Parathyroid adenoma (tissue), 2 donors: ENCODE data around the gene KANSL1L.
A peak's percentile ranks its signal among the peaks of the same experiment; 100 is the strongest.

ENCODE experiments used
- H2AFZ ChIP-seq: fragments of 300-600 bp; sonication (generic); one replicate; pipeline ENCODE4 v1.7.0; 2017; ENCODE audit warnings: antibody characterized with exemption, mild to moderate bottlenecking
- H3K27ac ChIP-seq: fragments of 300-600 bp; sonication (generic); one replicate; pipeline ENCODE4 v1.7.0; 2017
- H3K27me3 ChIP-seq: fragments of 300-600 bp; sonication (generic); one replicate; pipeline ENCODE4 v1.7.0; 2017; ENCODE audit warnings: low read length; ENCODE audit not compliant: control insufficient read depth, insufficient read depth
- H3K36me3 ChIP-seq: fragments of 300-600 bp; sonication (generic); one replicate; pipeline ENCODE4 v1.7.0; 2017; ENCODE audit warnings: low read length; ENCODE audit not compliant: control insufficient read depth, insufficient read depth
- H3K4me1 ChIP-seq: fragments of 300-600 bp; sonication (generic); one replicate; pipeline ENCODE4 v1.7.0; 2017; ENCODE audit warnings: control low read depth
- H3K4me2 ChIP-seq: fragments of 300-600 bp; sonication (generic); one replicate; pipeline ENCODE4 v1.7.0; 2017; ENCODE audit warnings: low read length
- H3K4me3 ChIP-seq: fragments of 300-600 bp; sonication (generic); one replicate; pipeline ENCODE4 v1.7.0; 2017; ENCODE audit warnings: low read depth, low read length
- H3K79me2 ChIP-seq: fragments of 300-600 bp; sonication (generic); one replicate; pipeline ENCODE4 v1.7.0; 2017; ENCODE audit warnings: control low read depth
- H3K9ac ChIP-seq: fragments of 300-600 bp; sonication (generic); one replicate; pipeline ENCODE4 v1.7.0; 2017; ENCODE audit warnings: mild to moderate bottlenecking
- H3K9me3 ChIP-seq: fragments of 300-600 bp; sonication (generic); one replicate; pipeline ENCODE4 v1.7.0; 2017; ENCODE audit warnings: low read length; ENCODE audit not compliant: control insufficient read depth
- CTCF ChIP-seq: fragments of 300-600 bp; sonication (generic); IDR thresholded peaks from one replicate; pipeline ENCODE4 v1.7.0; 2017; ENCODE audit warnings: antibody characterized with exemption, mild to moderate bottlenecking
- donor health status: primary hyperparathyroidism.

KANSL1L gene

GRCh38 chr2:210002158-210003157, 168.8 kb downstream of the KANSL1L start, which contains the start of gene RPE:
RPE (plus strand) TSS chr2:210002638; CDS start chr2:210002662, 24 bp downstream.
- Histone ChIP-seq H3K27me3 (no peaks in the 10 kb centered on the region), H3K79me2 (peaks cover 18% of the 10 kb centered on the region), H3K4me2 (peak within 1 kb of the TSS; percentile 50), H3K9ac (peak within 1 kb of the TSS; percentile 32), H3K4me1 (peaks cover 10% of the 10 kb centered on the region), H3K36me3 (no peaks in the 10 kb centered on the region), H3K4me3 (peak within 1 kb of the TSS; percentile 93), H2AFZ (peak within 1 kb of the TSS; percentile 96), H3K27ac (peak within 1 kb of the TSS; percentile 89), H3K9me3 (no peaks in the 10 kb centered on the region)
- no peak for TF ChIP-seq CTCF

GRCh38 chr2:210000464-210001324, 170.5 kb downstream of the KANSL1L start:
- TF ChIP-seq CTCF = no peak
- H3K79me2 ChIP-seq = peaks cover 16% of the 10 kb centered on the region

GRCh38 chr2:209998596-209998995, 172.6 kb downstream of the KANSL1L start:
- H3K79me2 ChIP-seq = peaks cover 9% of the 10 kb centered on the region
- no peak overlapping the region for H3K27ac ChIP-seq
- no peak overlapping the region for H3K4me3 ChIP-seq
- H3K4me2 ChIP-seq = no peak overlapping the region
- no peak overlapping the region for H2AFZ ChIP-seq
- H3K27me3 ChIP-seq = no peaks in the 10 kb centered on the region
- H3K9me3 ChIP-seq = no peaks in the 10 kb centered on the region
- no peaks in the 10 kb centered on the region for H3K36me3 ChIP-seq
- no peak for TF ChIP-seq CTCF
- H3K9ac ChIP-seq = no peak overlapping the region
- H3K4me1 ChIP-seq = peaks cover 6% of the 10 kb centered on the region

More at GRCh38 chr2:210000464-210001324, 170.5 kb downstream of the KANSL1L start:
- Histone ChIP-seq H2AFZ (no peak overlapping the region), H3K9ac (no peak overlapping the region), H3K27me3 (no peaks in the 10 kb centered on the region), H3K36me3 (no peaks in the 10 kb centered on the region), H3K4me2 (no peak overlapping the region), H3K9me3 (no peaks in the 10 kb centered on the region), H3K27ac (no peak overlapping the region), H3K4me1 (peaks cover 10% of the 10 kb centered on the region), H3K4me3 (no peak overlapping the region)

GRCh38 chr2:209993968-209994367, 177.2 kb downstream of the KANSL1L start:
- H3K4me3 ChIP-seq = no peak overlapping the region
- no peak overlapping the region for H3K9ac ChIP-seq
- H3K79me2 ChIP-seq = no peaks in the 10 kb centered on the region
- H3K9me3 ChIP-seq = no peaks in the 10 kb centered on the region
- H3K27me3 ChIP-seq = no peaks in the 10 kb centered on the region
- H3K4me1 ChIP-seq = no peaks in the 10 kb centered on the region
- TF ChIP-seq CTCF = no peak
- H2AFZ ChIP-seq = no peak overlapping the region
- H3K36me3 ChIP-seq = no peaks in the 10 kb centered on the region
- no peak overlapping the region for H3K4me2 ChIP-seq
- H3K27ac ChIP-seq = no peak overlapping the region
